GM08714 (cell line): Measurements from ENCODE around the gene TMEM238L.

ENCODE experiments used
- H3K4me3 ChIP-seq: fragments of 200-500 bp; sonication (Bioruptor generic); 2 replicates; pipeline ENCODE4 v1.5.1; 2014; ENCODE audit warnings: mild to moderate bottlenecking, low read length, inconsistent platforms
- ZNF274 ChIP-seq: IDR thresholded peaks from 2 replicates; pipeline ENCODE4 v1.6.1; 2012; ENCODE audit warnings: mild to moderate bottlenecking, low read depth, low read length

The TMEM238L gene

DNA sequence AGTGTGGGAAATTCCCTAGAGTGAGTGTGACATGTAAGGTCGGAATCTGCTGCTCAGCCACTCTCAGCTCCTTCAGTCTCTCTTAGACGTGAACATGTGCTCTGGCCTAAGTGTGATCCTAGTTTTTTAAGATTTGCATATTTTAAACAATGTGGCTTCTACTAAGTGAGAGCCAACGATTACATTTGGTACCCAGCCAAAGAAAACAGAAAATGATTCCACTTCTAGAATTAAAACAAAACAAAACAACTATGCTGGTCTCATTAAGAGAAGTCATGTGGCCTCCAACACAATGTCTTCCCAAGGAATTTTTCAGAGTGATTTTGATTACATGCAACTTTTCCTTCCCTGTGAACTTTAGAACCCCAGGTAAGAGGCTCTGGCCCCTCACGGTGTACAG is 10.1 kb downstream of the TMEM238L start:
- no peak for TF ChIP-seq ZNF274
- no peak overlapping the region for H3K4me3 ChIP-seq

DNA sequence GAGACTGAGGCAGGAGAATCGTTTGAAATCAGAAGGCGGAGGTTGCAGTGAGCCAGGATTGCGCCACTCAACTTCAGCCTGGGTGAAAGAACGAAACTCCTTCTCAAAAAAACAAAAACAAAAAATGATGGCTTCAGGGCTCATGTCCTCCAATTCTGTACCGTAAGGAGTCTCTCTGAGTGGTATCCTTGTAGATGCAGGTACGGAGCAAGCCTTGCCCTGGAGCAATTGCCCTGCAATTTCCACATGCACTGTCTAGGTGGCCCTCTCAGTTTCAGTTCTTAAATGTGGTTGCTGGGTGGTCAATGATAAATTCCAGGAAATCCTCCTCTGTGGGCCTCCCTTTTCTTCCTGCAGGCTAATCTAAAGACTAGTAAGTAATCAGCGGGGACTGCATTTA is 10.6 kb downstream of the TMEM238L start:
- TF ChIP-seq ZNF274, result no peak
- H3K4me3 ChIP-seq, result no peak overlapping the region

DNA sequence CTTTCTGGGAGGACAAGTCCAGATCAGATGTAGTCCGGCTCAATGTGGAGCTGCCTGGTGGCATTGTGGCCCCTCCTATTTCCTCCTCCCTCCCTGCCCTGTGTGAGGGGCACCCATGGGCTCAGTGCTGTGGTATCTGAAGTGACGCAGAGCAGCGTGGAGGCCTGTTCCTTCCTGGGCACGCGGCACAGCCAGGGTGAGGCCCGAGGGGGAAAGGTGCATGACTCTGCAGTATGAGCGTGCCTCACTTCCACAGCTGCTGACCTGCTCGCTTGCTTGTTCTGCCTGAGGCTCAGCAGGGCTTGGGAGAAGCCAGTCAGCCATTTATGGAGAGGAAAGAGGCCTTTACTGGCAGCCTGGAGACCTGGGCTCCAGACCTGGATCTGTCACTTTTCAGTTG is 11.7 kb downstream of the TMEM238L start:
- TF ChIP-seq ZNF274, result no peak
- no peak overlapping the region for H3K4me3 ChIP-seq

DNA sequence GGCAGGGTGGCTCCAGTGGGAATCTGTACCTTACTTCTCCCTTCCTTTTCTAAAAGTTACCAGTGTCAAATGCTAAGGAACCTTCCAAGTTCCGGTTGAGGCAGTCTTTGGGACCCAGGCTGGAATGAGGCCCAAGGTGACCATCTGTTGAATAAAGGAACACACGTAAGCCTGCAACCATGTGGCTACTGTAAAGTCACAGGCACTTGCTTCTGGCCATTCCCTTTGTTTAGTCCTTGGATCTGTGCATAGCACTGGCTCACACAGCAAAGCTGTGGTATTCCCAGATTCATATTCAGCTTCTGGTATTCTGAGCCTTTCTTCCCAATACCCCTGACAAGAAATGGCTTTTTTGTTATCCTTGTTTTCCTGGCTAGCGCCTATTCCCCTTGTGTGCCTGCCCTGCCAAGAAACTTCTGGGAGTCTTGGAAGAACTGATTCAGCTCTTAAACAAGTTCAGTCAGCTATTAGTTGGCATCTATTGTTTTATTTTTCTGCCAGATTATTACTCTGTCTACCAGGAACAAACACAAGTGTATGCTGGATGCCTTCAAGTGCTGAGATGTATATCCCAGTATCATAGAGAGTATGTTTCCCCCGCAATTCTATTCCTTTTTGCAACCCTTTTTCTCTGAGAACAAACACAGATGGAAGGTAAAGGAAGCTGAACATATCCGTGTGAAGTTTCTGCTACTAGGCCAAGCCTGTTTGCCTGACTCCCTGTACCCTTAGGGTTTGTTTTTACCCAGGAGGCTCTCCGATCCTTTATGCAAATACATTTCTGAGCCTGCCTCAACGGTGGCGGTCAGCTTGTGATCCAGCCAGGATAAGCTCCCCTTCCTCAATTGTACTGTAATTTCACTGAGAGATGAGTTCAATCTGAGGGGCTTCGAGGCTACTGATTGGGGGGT is 13.2 kb downstream of the TMEM238L start:
- H3K4me3 ChIP-seq, result no peak overlapping the region
- no peak for TF ChIP-seq ZNF274

DNA sequence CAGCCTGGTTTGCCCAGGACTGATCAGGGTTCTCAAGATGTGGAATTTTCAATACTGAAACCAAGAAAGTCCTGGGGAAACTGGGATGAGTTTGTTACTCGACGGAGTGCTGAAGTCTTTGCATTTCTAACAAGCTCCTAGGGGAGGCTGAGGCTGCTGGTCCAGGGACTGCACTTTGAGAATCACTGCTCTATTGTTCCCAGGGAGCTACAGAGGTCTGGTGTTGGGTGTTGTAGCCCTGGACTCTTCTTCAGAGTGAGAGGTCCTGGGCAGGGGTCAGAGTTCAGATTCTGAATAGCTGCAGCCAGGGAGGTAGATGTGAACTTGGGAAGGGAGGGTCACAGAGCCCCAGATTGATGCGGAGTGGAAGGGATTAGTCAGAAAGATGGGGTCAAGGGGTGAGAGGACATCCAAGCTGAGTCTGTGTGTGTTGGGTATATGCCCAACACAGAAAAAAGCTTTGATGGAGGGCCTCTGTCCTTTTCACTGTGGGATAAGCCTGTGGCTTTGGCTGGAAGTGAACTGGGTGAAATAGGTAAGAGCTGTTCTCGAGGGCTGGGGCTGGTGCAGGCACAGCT is 14.1 kb downstream of the TMEM238L start:
- no peak overlapping the region for H3K4me3 ChIP-seq
- TF ChIP-seq ZNF274, result no peak

DNA sequence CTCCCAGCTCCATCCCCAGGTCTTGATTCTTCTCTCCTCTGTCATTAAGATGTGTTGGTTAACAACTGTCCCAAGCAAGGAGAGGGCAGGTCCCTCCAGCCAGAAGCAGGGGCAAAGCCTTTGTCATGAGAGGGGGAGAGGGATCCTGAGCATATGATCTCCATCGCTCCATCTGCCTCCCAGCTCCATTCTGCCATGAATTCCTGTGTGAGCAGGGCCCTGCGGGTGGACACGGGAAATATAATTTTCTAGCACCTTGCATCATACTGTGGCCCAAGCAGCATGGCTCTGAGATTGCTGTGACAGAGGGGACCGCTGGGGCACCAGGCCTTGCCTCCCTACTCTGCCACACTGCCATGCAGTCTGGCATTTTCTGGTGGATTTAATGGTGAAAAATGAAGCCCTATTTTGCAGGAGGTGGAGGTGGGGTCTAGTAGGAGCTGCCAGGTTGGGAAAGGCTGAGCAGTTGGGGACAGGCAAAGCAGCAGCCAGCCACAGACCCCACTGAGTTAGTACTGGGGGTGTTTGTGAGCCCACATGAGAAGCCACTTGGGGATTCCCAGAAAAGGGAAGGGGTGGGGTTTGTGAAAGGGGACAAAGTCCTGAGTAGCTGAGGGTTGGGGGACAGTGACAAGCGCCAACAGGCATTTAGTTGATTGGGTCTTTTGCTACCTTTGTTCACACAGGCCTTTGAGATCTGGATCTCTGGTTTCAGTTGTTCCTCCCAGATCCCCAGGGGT is 16.4 kb downstream of the TMEM238L start:
- H3K4me3 ChIP-seq, result no peak overlapping the region
- no peak for TF ChIP-seq ZNF274

DNA sequence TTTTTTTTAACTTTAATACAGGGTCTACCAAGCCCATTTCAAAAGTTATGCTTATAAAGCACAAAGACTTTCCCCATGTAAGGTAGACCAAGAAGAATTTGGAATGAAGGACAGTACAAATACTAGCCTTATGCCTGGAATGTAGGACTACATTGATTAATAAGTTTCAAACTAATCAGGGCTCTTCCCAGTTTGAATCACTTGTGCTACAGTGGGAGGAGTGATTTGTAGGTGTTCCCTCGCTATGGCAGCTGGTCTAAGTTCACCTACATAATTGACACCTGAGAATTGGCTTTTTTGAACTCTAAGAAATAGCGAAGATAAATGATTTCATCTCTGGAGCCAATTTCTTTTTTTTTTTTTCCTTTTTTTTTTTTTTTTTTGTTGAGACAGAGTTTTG is 18.6 kb downstream of the TMEM238L start:
- no peak overlapping the region for H3K4me3 ChIP-seq
- no peak for TF ChIP-seq ZNF274

DNA sequence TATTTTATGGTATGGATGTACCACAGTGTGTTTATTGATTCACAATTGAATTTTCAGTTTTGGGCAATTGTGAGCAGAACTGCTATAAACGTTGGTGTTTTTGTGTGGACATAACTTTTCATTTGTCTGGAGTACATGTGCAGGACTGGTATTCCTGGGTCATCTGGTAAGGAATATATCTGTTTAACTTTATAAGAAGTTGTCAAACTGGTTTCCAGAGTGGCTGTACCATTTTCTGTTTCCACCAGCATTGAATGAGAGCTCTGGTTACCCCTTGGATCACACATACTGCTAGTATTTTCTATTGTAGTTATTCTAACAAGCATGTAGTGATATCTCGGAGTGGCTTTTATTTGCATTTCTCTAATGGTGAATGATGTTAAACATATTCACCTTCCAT is 24.3 kb downstream of the TMEM238L start:
- no peak overlapping the region for H3K4me3 ChIP-seq
- no peak for TF ChIP-seq ZNF274

DNA sequence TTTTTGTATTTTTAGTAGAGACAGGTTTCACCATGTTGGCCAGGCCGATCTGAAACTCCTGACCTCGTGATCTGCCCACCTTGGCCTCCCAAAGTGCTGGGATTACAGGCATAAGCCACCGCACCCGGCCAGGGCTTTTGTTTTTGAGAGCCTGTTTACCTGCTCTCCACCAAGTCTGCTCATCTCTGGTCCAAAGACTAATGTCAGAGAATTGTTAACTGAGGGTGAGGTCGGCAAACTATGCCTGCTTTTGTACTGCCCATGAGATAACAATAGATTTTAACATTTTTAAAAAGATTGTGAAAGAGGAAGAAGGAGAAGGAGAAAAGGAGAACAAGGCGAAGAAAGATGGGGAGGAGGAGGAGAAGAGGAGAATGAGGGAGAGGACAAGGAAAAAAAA is 26.0 kb downstream of the TMEM238L start:
- H3K4me3 ChIP-seq, result no peak overlapping the region
- TF ChIP-seq ZNF274, result no peak

DNA sequence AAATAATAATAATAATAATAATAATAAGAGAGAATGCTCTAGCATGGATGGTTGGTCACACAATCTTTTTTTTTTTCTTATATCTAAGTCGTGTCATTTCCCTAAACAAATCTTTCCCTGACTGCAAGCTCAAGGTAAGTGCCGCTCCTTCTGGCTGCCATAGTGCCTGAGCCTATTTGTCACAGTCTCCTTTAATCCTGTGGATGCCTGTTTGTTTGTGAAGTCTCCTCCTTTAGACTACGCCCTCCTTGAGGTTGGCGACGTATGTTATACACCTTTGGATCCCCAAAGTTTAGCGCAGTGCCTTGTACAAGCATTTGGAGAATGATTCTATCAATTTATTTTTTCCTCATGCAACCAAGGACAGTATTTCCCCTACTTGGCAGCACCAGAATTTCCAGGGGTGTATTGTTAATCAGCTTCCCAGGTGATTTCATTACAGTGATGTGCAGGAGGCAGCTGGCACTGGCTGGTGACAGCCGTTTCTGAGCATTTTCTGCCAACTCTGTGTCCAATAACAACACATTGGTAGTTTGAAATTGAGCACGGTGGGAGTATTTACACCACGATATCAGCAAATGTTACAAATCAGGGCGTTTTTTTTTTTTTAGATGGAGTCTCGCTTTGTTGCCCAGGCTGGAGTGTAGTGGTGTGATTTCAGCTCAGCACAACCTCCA is 26.6 kb downstream of the TMEM238L start:
- TF ChIP-seq ZNF274, result no peak
- no peak overlapping the region for H3K4me3 ChIP-seq

DNA sequence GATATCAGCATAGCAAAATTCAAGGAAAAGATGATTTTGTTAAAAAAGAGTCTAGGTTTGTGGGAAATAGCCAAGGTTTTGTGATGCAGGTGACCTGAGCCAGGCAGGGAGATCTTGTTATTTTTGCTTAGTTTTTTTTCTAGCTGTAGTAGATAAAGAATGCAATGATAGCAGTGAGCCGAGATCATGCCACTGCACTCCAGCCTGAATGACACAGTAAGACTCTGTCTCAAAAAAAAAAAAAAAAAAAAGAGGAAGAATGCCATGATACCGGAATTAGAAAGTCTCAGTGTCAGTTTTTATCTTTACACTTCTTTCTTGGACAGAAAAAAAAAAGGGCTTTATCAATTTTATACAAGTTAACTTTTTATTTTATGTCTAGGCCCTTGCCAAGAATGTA is 27.5 kb downstream of the TMEM238L start:
- TF ChIP-seq ZNF274, result no peak
- H3K4me3 ChIP-seq, result no peak overlapping the region

DNA sequence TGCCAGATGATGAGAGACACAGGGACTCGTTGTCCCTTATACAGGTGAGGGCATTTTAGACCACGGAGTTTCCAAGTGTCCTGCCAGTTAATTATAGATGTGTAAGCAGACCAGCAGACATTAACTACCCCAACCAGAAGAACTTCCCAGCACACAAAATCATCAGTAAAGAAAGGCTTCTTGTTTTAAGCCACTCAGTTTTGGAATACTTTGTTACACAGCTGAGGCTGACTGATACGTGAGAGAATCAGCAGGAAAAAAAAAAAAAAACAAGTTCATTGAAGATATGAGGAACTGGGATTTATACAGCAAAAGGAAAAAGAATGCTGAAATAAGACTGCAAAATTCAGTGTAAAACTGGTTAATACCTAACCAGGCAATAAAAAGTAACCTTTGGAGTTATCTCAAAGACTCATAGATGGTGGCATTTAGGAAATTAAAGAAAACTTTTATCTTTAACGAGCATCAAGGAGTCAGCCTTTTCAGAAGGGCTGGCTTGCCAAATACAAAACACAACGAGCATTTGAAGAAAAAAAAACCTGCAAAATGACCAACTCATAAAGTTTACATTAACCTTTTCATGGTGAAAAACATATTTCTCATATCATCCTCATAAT is 28.1 kb downstream of the TMEM238L start:
- TF ChIP-seq ZNF274, result no peak
- H3K4me3 ChIP-seq, result no peak overlapping the region

DNA sequence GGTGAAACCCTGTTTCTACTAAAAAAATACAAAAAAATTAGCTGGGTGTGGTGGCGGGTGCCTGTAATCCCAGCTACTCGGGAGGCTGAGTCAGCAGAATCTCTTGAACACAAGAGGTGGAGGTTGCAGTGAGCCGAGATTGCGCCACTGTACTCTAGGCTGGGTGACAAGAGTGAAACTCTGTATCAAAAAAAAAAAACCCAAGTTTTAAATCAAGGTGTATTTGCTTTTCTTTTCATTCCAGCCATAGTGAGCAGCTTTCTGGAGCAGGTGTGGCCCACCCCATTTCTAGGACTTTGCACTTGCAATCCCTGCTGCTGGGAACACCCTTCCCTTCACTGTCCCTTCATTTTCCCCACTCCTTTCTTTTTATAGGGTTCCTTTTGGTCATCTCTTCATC is 28.8 kb downstream of the TMEM238L start:
- H3K4me3 ChIP-seq, result no peak overlapping the region
- TF ChIP-seq ZNF274, result no peak

DNA sequence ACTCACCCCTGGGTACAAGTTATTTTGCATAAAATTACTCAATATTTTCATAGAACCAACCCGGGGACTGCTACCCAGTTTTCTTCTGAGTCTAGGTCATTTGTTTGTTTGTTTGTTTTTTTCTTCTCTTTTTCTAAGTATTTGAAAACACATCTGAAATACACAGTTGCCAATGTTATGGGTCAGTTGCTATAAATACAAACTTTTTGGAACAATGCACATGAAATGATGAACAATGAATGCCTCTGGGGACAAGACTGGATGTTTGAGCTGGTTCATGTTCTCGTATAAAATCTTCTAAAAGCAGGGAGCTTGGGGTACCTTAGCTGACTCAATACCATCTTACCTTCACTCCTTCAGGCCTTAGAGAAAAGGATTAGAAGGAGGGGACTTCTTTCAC is 30.5 kb downstream of the TMEM238L start:
- TF ChIP-seq ZNF274, result no peak

More for the DNA sequence above, 30.5 kb downstream of the TMEM238L start:
- no peak overlapping the region for H3K4me3 ChIP-seq
